AG04449 (cell line): ENCODE data around the gene IFNB1.

Experiments
- CTCF ChIA-PET: fragments of 350-600 bp; formaldehyde crosslinking; extraction: SDS; loops from one replicate; lab custom pipeline; 2021; ENCODE audit warnings: antibody characterized with exemption; lab: Yijun Ruan, JAX
- POLR2A ChIA-PET: fragments of 400-600, 350-600 bp; formaldehyde crosslinking; extraction: SDS; loops from one replicate; lab custom pipeline; 2020; ENCODE audit warnings: antibody characterized with exemption, inconsistent platforms; lab: Yijun Ruan, JAX
- DNase-seq: peaks from one replicate; pipeline ENCODE4 v3.0.0-alpha.2; 2010; ENCODE audit warnings: low read depth, low spot score
- H3K4me3 ChIP-seq: 2 replicates; pipeline ENCODE4 v1.5.1; 2011; ENCODE audit warnings: low read depth, mild to moderate bottlenecking, control low read depth, low read length
- CTCF ChIP-seq: IDR thresholded peaks from one replicate; pipeline ENCODE4 v1.5.1; 2011; ENCODE audit warnings: mild to moderate bottlenecking, moderate library complexity, low read length, control low read depth, inconsistent platforms; ENCODE audit not compliant: insufficient read depth; ENCODE audit errors: missing control alignments

The IFNB1 gene

GRCh38 chr9:21029661-21030060 is 48.1 kb downstream of the IFNB1 start:
- no peak for TF ChIP-seq CTCF
- no peak for DNase-seq
- ChIA-PET POLR2A (no interaction called here), CTCF (no interaction called here)
- H3K4me3 ChIP-seq = no peak overlapping the region

- no peak for TF ChIP-seq CTCF
- ChIA-PET CTCF (interaction anchor here (0.9 kb wide), 1 partner anchor 38 kb away, joined by 3 read pairs; no protein-coding TSS in a partner anchor), POLR2A (no interaction called here)
- H3K4me3 ChIP-seq = no peak overlapping the region
- DNase-seq = no peak
Measured at GRCh38 chr9:21028466-21028865, 49.3 kb downstream of the IFNB1 start.

- TF ChIP-seq CTCF = no peak
- ChIA-PET POLR2A (no interaction called here), CTCF (no interaction called here)
- no peak overlapping the region for H3K4me3 ChIP-seq
- DNase-seq = no peak
Measured at GRCh38 chr9:21027295-21027694, 50.4 kb downstream of the IFNB1 start.
